Stimulated activated CD4-positive, alpha-beta T cell treated with anti-CD3 and anti-CD28 coated beads, Interleukin-4, amount 100 ng/mL, for 24 hours (primary cell): ENCODE data around the gene NHERF1.
A peak's percentile ranks its signal among the peaks of the same experiment; 100 is the strongest.

Experiments
- DNase-seq: peaks from one replicate; pipeline ENCODE4 v3.0.0-alpha.2; 2020

The NHERF1 gene

GRCh38 chr17:74748529-74749278 lies at the start of gene NHERF1:
NHERF1 (plus strand) TSS chr17:74748628; CDS start chr17:74748847, 219 bp downstream.
- DNase-seq: peak; percentile 93

GRCh38 chr17:74699236-74699635 lies 49.2 kb upstream of the NHERF1 start:
- no peak for DNase-seq

GRCh38 chr17:74702116-74702871 lies 46.1 kb upstream of the NHERF1 start:
- DNase-seq: no peak

GRCh38 chr17:74703311-74703710 lies 45.1 kb upstream of the NHERF1 start:
- DNase-seq: no peak

- no peak for DNase-seq
These were observed 43.9 kb upstream of the NHERF1 start for GRCh38 chr17:74704544-74704943.

GRCh38 chr17:74711058-74711824 lies 37.2 kb upstream of the NHERF1 start:
- DNase-seq: no peak

GRCh38 chr17:74712301-74712700 lies 36.1 kb upstream of the NHERF1 start:
- DNase-seq: no peak

GRCh38 chr17:74712756-74713155 lies 35.7 kb upstream of the NHERF1 start, which contains the start of gene CD300LF:
CD300LF (minus strand) TSS chr17:74712923; CDS start chr17:74712866, 57 bp downstream.
- DNase-seq: no peak

- no peak for DNase-seq
These were observed 35.2 kb upstream of the NHERF1 start for GRCh38 chr17:74713171-74713755.

GRCh38 chr17:74715144-74715543 lies 33.3 kb upstream of the NHERF1 start:
- DNase-seq: no peak

GRCh38 chr17:74720506-74720905 lies 27.9 kb upstream of the NHERF1 start:
- no peak for DNase-seq

- DNase-seq: no peak
These were observed 25.6 kb upstream of the NHERF1 start for GRCh38 chr17:74722782-74723181.

GRCh38 chr17:74723891-74724290 lies 24.5 kb upstream of the NHERF1 start:
- DNase-seq: no peak

GRCh38 chr17:74725111-74725510 lies 23.3 kb upstream of the NHERF1 start:
- DNase-seq: no peak

- DNase-seq: no peak
These were observed 20.3 kb upstream of the NHERF1 start for GRCh38 chr17:74728033-74728701.

- no peak for DNase-seq
These were observed 19.7 kb upstream of the NHERF1 start for GRCh38 chr17:74728702-74729075.

- DNase-seq: no peak
These were observed 19.1 kb upstream of the NHERF1 start for GRCh38 chr17:74729368-74729767.

- no peak for DNase-seq
These were observed 18.6 kb upstream of the NHERF1 start for GRCh38 chr17:74729866-74730265.

GRCh38 chr17:74730491-74731346 lies 17.7 kb upstream of the NHERF1 start:
- DNase-seq: peak; percentile 44

- DNase-seq: no peak
These were observed 17.2 kb upstream of the NHERF1 start for GRCh38 chr17:74731347-74731605.

GRCh38 chr17:74732042-74732867 lies 16.2 kb upstream of the NHERF1 start:
- DNase-seq: no peak
